Hepatocyte (in vitro differentiated cells): ENCODE data around the gene CDH4.

ENCODE experiments used
- CTCF ChIP-seq: fragments of 200-600 bp; sonication (generic); IDR thresholded peaks from 2 replicates; pipeline ENCODE4 v1.5.1; 2016; ENCODE audit warnings: antibody characterized with exemption, mild to moderate bottlenecking; ENCODE audit not compliant: poor library complexity
- EZH2 ChIP-seq: fragments of 200-600 bp; sonication (generic); IDR thresholded peaks from 2 replicates; pipeline ENCODE4 v1.6.1; 2016; ENCODE audit warnings: antibody characterized with exemption, mild to moderate bottlenecking, borderline replicate concordance
- EZH2phosphoT487 ChIP-seq: fragments of 200-600 bp; sonication (generic); IDR thresholded peaks from one replicate; pipeline ENCODE4 v1.6.1; 2018; ENCODE audit warnings: antibody characterized with exemption, mild to moderate bottlenecking, low read depth, moderate library complexity; ENCODE audit not compliant: unreplicated experiment, severe bottlenecking

GRCh38 chr20:61531553-61532345 lies 279.7 kb downstream of the CDH4 start:
- TF ChIP-seq CTCF (no peak), EZH2 (no peak), EZH2phosphoT487 (no peak)
